HS-27A (cell line): ENCODE results near the gene B4GALNT1.

Experiments
- DNase-seq: peaks from one replicate; pipeline ENCODE4 v3.0.0-alpha.2; 2012; ENCODE audit warnings: low read depth, missing footprints

The B4GALNT1 gene

GRCh38 chr12:57584050-57584449, 49.0 kb downstream of the B4GALNT1 start:
- DNase-seq = no peak

DNA sequence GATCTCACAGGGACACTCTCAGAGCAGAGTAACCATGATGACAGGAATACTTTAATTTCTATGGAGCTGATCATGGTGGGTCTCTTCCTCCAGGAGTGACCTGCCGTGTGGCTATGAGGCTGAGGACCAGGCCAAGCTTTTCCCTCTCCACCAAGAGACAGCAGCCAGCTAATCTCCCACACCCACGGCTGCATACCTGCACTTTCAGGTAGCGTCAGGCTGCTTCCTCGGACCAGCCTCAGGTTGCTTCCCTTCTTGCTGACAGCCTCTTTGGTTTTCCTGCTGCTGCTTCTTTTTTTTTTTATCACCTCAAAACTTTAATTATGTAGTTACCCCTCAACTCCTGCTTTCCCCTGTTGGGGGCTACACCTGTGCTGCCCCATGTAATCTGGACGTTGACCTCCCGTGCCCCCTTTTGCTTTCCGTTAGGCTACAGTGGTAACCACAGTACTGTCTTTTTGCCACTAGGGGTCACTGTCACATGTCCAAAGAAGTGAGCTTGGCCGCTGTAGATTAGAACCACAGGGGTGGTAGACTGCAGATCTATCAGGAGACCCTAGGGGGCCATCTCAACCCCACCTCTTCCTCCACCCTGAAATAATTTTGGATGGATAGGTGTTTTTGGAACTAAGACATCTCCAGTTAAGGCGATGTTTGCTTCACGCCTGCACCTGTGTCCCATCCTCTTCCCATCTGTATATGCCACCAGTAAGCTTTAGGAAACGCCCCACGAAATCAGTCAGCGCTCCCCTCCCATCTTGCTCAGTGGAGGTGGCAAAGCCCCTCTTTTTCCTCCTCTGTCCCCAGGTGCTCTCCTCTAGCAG, 49.8 kb downstream of the B4GALNT1 start:
- DNase-seq = peak; percentile 46

GRCh38 chr12:57582440-57582839, 50.6 kb downstream of the B4GALNT1 start:
- no peak for DNase-seq

- DNase-seq = no peak
These were observed 51.2 kb downstream of the B4GALNT1 start for GRCh38 chr12:57581802-57582201.

GRCh38 chr12:57580466-57580795, 52.6 kb downstream of the B4GALNT1 start:
- no peak for DNase-seq

DNA sequence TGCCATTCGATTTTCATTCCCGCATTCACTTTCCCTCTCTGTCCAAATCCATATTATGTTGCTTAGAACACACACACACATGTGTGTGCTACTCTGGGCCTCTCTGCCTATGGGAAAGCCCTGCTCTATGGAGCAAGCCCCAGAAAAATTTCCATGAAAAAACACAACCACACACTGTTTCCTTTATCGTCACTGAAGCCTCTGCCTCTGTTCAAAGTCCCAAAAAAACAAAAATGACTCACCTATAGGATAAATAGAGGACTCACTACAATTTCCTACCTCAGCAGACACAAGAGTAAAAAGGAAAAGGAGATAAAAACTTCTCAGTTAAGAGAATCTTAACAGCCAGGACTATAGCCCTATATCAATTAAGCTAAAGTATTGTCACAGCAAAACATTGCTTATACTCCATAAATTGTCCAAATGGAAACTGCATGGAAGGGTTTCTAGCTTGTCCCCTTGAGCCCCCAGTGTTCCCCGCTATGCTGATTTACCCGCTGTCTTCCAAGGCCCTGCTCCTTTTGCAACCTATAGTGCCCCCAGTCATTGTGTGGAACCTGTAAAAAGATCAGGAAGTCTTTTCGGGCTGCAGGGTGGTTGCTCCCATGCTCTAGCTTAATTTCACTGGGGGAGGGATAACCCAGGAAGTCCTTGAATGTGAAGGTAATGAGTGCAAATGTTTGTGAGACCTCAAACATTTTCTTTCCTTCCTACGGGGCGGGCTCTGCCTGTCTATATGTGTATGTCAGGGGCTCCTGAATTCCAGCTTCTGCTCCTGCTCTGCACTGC, 53.1 kb downstream of the B4GALNT1 start:
- DNase-seq = no peak

GRCh38 chr12:57579011-57579410, 54.0 kb downstream of the B4GALNT1 start:
- no peak for DNase-seq

GRCh38 chr12:57577981-57578758, 54.8 kb downstream of the B4GALNT1 start:
- no peak for DNase-seq

- no peak for DNase-seq
These were observed 56.3 kb downstream of the B4GALNT1 start for GRCh38 chr12:57576613-57577160.
